Central memory CD4-positive, alpha-beta T cell (primary cell): ENCODE results near the gene NINL.
"Not testable (repeated sequence)": the region's sequence is repeated elsewhere in the genome, so short reads cannot be mapped to it uniquely, and the experiment has no call there.

ENCODE experiments used
- DNase-seq: peaks from one replicate; pipeline ENCODE4 v3.0.0; 2022

NINL gene

GRCh38 chr20:25532015-25532751, 53.1 kb downstream of the NINL start:
- no peak for DNase-seq

GRCh38 chr20:25529295-25529951, 55.9 kb downstream of the NINL start:
- DNase-seq: no peak

GRCh38 chr20:25527949-25528348, 57.4 kb downstream of the NINL start:
- no peak for DNase-seq

- DNase-seq: no peak
These were observed 58.9 kb downstream of the NINL start for GRCh38 chr20:25526446-25526845.

- no peak for DNase-seq
These were observed 59.5 kb downstream of the NINL start for GRCh38 chr20:25525867-25526266.

GRCh38 chr20:25525295-25525694, 60.0 kb downstream of the NINL start:
- no peak for DNase-seq

GRCh38 chr20:25521382-25521781, 63.9 kb downstream of the NINL start:
- DNase-seq: no peak

GRCh38 chr20:25517124-25517523, 68.2 kb downstream of the NINL start:
- no peak for DNase-seq

- no peak for DNase-seq
These were observed 70.5 kb downstream of the NINL start for GRCh38 chr20:25514747-25515340.

- no peak for DNase-seq
These were observed 71.1 kb downstream of the NINL start for GRCh38 chr20:25514195-25514594.

- no peak for DNase-seq
These were observed 72.6 kb downstream of the NINL start for GRCh38 chr20:25512709-25513108.

- no peak for DNase-seq
These were observed 74.1 kb downstream of the NINL start for GRCh38 chr20:25511183-25511582.

- DNase-seq: no peak
These were observed 74.6 kb downstream of the NINL start for GRCh38 chr20:25510721-25511120.

GRCh38 chr20:25510202-25510601, 75.1 kb downstream of the NINL start:
- DNase-seq: no peak

GRCh38 chr20:25509084-25509483, 76.2 kb downstream of the NINL start:
- DNase-seq: no peak

- no peak for DNase-seq
These were observed 77.1 kb downstream of the NINL start for GRCh38 chr20:25508083-25508770.

- DNase-seq: no peak
These were observed 77.8 kb downstream of the NINL start for GRCh38 chr20:25507385-25508082.

- DNase-seq: no peak
These were observed 80.8 kb downstream of the NINL start for GRCh38 chr20:25504366-25505135.

- no peak for DNase-seq
These were observed 81.4 kb downstream of the NINL start for GRCh38 chr20:25503936-25504335.

- not testable (repeated sequence) for DNase-seq
These were observed 82.2 kb downstream of the NINL start for GRCh38 chr20:25503051-25503639.

- no peak for DNase-seq
These were observed 84.4 kb downstream of the NINL start for GRCh38 chr20:25500880-25501351.
